ENCODE results near the gene MACROD2.

Gene MACROD2

DNA sequence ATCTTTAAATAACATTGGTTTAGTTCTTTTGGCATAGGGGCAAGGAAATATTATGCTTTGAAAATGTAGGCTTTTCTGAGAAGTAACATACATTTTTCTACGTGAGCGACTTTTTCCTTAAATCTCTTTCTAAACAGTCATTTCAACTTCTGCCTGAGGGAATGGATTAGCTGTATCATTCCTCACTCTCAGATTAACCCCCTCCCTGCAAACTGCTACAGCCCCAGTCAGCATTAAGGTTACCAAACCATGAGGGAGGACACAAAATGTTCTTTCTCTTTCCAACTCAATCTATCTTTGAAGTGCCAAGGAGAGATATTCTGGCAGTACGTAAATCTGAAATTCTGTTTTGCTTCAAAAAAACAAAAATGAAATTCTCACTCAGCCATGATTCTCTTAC is 573.4 kb downstream of the MACROD2 start:
- TF ChIP-seq, protein P1, sequence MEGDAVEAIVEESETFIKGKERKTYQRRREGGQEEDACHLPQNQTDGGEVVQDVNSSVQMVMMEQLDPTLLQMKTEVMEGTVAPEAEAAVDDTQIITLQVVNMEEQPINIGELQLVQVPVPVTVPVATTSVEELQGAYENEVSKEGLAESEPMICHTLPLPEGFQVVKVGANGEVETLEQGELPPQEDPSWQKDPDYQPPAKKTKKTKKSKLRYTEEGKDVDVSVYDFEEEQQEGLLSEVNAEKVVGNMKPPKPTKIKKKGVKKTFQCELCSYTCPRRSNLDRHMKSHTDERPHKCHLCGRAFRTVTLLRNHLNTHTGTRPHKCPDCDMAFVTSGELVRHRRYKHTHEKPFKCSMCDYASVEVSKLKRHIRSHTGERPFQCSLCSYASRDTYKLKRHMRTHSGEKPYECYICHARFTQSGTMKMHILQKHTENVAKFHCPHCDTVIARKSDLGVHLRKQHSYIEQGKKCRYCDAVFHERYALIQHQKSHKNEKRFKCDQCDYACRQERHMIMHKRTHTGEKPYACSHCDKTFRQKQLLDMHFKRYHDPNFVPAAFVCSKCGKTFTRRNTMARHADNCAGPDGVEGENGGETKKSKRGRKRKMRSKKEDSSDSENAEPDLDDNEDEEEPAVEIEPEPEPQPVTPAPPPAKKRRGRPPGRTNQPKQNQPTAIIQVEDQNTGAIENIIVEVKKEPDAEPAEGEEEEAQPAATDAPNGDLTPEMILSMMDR (IDR thresholded peaks at IDR 0.05; ENCODE audit: control insufficient read depth, insufficient read depth, low read depth, low read length, missing control alignments) = no peak
- H3K4me3 ChIP-seq (ENCODE audit: control insufficient read depth, low read depth, low read length) = no peak overlapping the region
- DNase-seq (ENCODE audit: low read depth) = no peak

DNA sequence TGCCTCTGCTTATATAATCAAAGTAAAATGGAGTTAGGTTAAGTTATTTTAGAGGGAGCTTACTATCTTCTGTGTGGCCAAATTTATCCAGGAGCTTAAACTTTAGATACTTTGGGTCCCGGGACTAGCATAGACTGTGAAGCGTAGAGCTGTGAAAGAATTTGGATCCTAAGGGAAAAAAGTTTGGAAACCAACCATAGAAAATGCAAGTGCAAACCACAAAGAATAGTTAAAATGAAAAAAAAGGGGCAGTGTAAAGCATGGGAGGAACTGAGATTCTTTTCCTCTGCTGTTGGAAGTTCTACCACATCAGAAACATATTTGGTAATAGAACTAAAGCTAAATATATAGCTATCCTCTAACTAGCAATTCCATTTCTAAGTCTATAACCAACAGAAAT is 574.3 kb downstream of the MACROD2 start:
- DNase-seq (ENCODE audit: low read depth) = no peak
- TF ChIP-seq, protein P1 (IDR thresholded peaks at IDR 0.05; ENCODE audit: control insufficient read depth, insufficient read depth, low read depth, low read length, missing control alignments) = no peak
- no peak overlapping the region for H3K4me3 ChIP-seq (ENCODE audit: control insufficient read depth, low read depth, low read length)

DNA sequence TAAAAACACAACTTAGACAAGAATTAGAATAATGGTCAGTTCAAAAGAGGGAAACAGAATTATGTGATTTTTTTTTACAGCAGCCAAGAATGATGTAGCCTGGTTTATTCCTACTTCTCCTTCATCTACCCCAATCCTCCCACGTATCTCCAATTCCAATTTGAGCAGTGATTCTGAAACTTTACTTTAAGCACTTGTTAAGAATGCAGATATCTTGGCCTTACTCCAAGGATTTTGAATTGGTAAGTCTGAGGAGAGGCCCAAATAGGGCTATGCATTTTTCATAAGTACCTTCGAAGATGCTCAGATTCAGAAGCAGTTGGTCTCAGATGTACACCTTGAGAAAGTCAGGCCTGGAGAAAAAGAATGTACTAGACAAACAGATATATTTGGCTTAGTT is 575.5 kb downstream of the MACROD2 start:
- DNase-seq (ENCODE audit: low read depth) = no peak
- H3K4me3 ChIP-seq (ENCODE audit: control insufficient read depth, low read depth, low read length) = no peak overlapping the region
- TF ChIP-seq, protein P1 (IDR thresholded peaks at IDR 0.05; ENCODE audit: control insufficient read depth, insufficient read depth, low read depth, low read length, missing control alignments) = no peak

DNA sequence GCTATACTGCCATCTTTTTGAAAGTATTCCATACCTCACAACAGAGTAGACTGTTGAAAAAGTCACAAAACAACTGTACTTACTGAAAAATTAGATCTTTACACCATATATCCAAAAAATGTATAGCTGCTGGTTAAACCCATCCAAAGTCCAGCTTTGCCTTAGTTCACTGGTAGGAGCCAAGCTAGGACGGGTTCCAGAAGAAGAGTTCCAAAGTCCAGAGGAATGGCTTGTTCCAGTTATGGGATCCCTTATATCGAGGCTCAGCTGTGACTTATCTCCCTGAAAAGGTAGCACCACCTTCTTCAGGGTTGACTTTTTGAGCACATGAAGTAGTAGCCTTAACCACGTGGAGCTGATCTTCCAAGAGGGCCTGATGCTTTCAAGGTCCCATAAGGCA is 578.4 kb downstream of the MACROD2 start:
- TF ChIP-seq, protein P1 (IDR thresholded peaks at IDR 0.05; ENCODE audit: control insufficient read depth, insufficient read depth, low read depth, low read length, missing control alignments) = no peak
- DNase-seq (ENCODE audit: low read depth) = no peak

DNA sequence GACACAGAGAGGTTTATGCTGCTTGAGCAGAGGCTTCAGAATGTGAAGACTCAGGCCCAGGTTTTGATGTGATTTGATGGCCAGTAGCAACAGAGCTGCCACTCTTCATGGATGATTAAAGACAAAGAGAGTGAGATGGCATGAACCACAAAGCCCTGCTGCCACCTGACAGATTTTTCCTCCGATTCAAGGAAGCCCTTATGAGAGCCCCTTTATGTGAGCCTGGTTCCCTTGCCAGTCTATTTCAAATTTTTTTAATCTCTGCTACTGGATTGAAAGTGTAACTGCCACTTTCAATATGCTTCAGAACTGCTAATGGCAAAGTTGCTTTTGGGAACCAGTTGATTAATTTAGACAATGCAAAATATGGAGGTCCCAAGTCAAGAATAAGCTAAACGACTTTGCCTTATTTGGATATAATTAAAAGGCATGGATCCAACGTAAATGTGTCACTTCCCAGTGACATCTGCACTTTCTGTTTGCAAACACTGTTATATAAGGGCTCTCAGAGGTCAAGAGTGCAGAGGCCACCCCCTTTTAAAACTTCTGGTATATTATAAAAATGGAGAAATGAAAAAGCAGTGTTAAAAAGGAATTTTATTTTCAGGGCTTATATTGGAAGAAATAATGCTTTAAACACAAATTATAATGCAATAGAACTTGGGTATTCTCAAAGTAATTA is 581.0 kb downstream of the MACROD2 start:
- no peak for DNase-seq (ENCODE audit: low read depth)
- TF ChIP-seq, protein P1 (IDR thresholded peaks at IDR 0.05; ENCODE audit: control insufficient read depth, insufficient read depth, low read depth, low read length, missing control alignments) = no peak

More for the DNA sequence above, 578.4 kb downstream of the MACROD2 start:
- H3K4me3 ChIP-seq (ENCODE audit: control insufficient read depth, low read depth, low read length) = no peak overlapping the region

DNA sequence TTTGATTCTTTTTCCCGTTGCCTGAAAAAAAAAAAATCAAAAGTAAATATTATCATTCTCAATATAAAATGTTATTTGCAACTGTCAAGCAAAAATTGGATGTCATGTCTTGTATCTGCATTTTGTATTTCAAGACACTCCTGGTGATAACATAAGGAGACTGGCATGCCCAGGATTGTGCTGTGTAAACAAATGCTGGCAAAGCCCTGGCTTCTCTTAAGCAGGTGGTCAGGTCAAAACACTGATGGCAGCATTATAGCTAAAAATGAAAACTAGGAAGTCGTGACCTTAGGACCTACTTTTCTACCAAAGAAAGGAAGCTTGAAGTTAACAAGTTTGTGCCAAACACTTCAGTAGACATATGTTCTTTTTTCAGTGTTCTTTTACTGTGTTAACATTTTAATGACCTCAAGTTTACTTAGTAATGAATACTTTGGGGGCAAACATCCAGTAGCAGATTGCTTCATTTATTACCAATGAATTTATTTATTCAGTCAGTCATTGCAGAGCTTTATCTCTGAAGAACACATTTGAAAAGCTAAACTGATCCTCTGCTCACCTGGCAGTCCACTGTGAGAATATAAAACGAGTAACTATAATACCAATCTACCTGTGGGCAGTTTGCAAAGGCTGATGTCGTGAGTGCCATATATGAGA is 585.2 kb downstream of the MACROD2 start:
- DNase-seq (ENCODE audit: low read depth) = no peak

More for the DNA sequence above, 581.0 kb downstream of the MACROD2 start:
- H3K4me3 ChIP-seq (ENCODE audit: control insufficient read depth, low read depth, low read length) = no peak overlapping the region

More for the DNA sequence above, 585.2 kb downstream of the MACROD2 start:
- H3K4me3 ChIP-seq (ENCODE audit: control insufficient read depth, low read depth, low read length) = no peak overlapping the region
- TF ChIP-seq, protein P1 (IDR thresholded peaks at IDR 0.05; ENCODE audit: control insufficient read depth, insufficient read depth, low read depth, low read length, missing control alignments) = no peak
